Heart right ventricle (tissue), 16 donors: ENCODE results near the gene CDRT4. TPM values are rescaled to one million over a fixed set of nuclear protein-coding genes. Genes with fewer than 3 reads are reported as not detected.

ENCODE experiments used
- ATAC-seq, 8 donors: fragments of 200-7000 bp; cut with Tn5 transposase; one replicate each; pipeline ENCODE4 v1.9.1; 2020; ENCODE audit warnings: mild to moderate bottlenecking in 8 of 8, moderate library complexity in 8 of 8, moderate number of reproducible peaks in 1 of 8
- DNase-seq, 2 donors: peaks; one replicate each; pipeline ENCODE4 v3.0.0-alpha.2; 2020
- H3K27ac ChIP-seq, 10 donors: fragments of 200-600 bp; sonication (generic) in 2 of 10; one replicate each; pipeline versions ENCODE4 v1.5.0 to v1.8.0; 2020 to 2022; ENCODE audit warnings: mild to moderate bottlenecking in 3 of 10
- H3K27me3 ChIP-seq, 7 donors: fragments of 200-600 bp; one replicate each; pipeline ENCODE4 v1.8.0; 2021 to 2022; ENCODE audit warnings: mild to moderate bottlenecking in 2 of 7
- H3K36me3 ChIP-seq, 9 donors: fragments of 200-600 bp; sonication (generic) in 1 of 9; one replicate each; pipeline versions ENCODE4 v1.5.0 to v1.8.0; 2020 to 2022; ENCODE audit warnings: mild to moderate bottlenecking in 2 of 9
- H3K4me1 ChIP-seq, 9 donors: fragments of 200-600 bp; sonication (generic) in 1 of 9; one replicate each; pipeline versions ENCODE4 v1.5.0 to v1.8.0; 2020 to 2022; ENCODE audit warnings: mild to moderate bottlenecking in 4 of 9
- H3K4me3 ChIP-seq, 10 donors: fragments of 200-600 bp; sonication (generic) in 2 of 10; one replicate each; pipeline versions ENCODE4 v1.5.0 to v1.8.0; 2020 to 2022; ENCODE audit warnings: mild to moderate bottlenecking in 7 of 10, moderate library complexity in 2 of 10
- H3K9me3 ChIP-seq, 11 donors: fragments of 200-600 bp in 10 of 11; sonication (generic) in 2 of 11; one replicate each; pipeline versions ENCODE4 v1.5.0 to v1.8.0; 2013 to 2022; ENCODE audit warnings: mild to moderate bottlenecking in 2 of 11, control low read depth in 1 of 11, moderate library complexity in 1 of 11
- CTCF ChIP-seq, 9 donors: fragments of 200-600 bp; sonication (generic) in 2 of 9; IDR thresholded peaks; one replicate each; pipeline versions ENCODE4 v1.5.0 to v1.8.0; 2021 to 2022; ENCODE audit warnings: antibody characterized with exemption in 9 of 9, mild to moderate bottlenecking in 5 of 9, moderate library complexity in 1 of 9
- WGBS, 2 donors: extraction: QIAGEN DNeasy Blood & Tissue Kit; methylation state at CpG; one replicate each; pipeline ENCODE4 v1.1.7; 2013; ENCODE audit warnings: inconsistent platforms in 1 of 2; 5-methylcytosine and 5-hydroxymethylcytosine counted together
- intact Hi-C, 10 donors: fragments of 100-400 bp; cut with DNase I; formaldehyde crosslinking; loops; one replicate each; pipeline versions ENCODE4 v1.11.1 to v1.14.2; 2022
- polyA plus RNA-seq, 2 donors: library from polyadenylated mRNA; stranded (reverse); fragments of 200-250 nt; gene quantifications; one replicate each; pipeline ENCODE4 v1.2.3, GENCODE V29; 2013
- total RNA-seq, 10 donors: library from RNA; stranded (reverse); fragmentation: NEBNext Ultra II Directional in 3 of 10; extraction: Animal tissue kit (Norgen Biotek cat#: 25700) in 3 of 10; gene quantifications; one replicate each; pipeline versions ENCODE4 v1.2.1 to v1.2.4, GENCODE V29; 2021 to 2023
- donor health status: Arrhythmogenic right ventricular cardiomyopathy.
- donor health status: ischemic (EF 13 %, LVEDD 7.1; RV severe dilation, severe dysfunction).
- donor health status: healthy with polysubstance abuse.
- donor health status: DM: no; HTN: yes; CAD: no.
- donor health status: DM: no; HTN: no; CAD: no.
- donor health status: ischemic (EF 25% LVEDD 6.9; RV normal size, moderate dysfunction).
- donor health status: ischemic (EF 25% LVEDD 5.7; RV mildly dilated, moderate dysfunction).
- donor health status: healthy.
- donor health status: DM: yes; HTN: yes; CAD: no.
- donor health status: Ischemic cardiomyopathy.
- donor health status: ischemic (EF 35%, LVEDD 5.7; RV mildly dilated, moderate dysfunction).
- donor health status: nonischemic (EF 11% LVEDD 7.7; RV severe dilation, severe dysfunction).
- donor health status: DM: yes; HTN: yes; CAD: no.
- donor health status: PGD.
- donor health status: ischemic (EF 29% LVEDD 5.4; RV normal size, mild dysfunction).
- donor health status: nonischemic (EF 23%, LVEDD 6.1; RV moderate dilation, normal function).

The CDRT4 gene
- total and polyA plus RNA-seq, 12 donors: 0.45 to 4.2 (median 0.92) TPM; not detected in 2

- Histone ChIP-seq H3K4me1 (peaks cover 4 to 43% (median 27%) of the 10 kb centered on the region in 9 donors), H3K9me3 (peaks cover 0 to 10% (median 5%) of the 10 kb centered on the region in 11 donors), H3K27ac (no peak overlapping the region), H3K4me3 (no peak overlapping the region), H3K36me3 (peaks cover 0 to 5% (median 0%) of the 10 kb centered on the region in 9 donors), H3K27me3 (no peaks in the 10 kb centered on the region)
- TF ChIP-seq CTCF (IDR thresholded peaks at IDR 0.05): no peak
- WGBS, 2 donors: 70 to 82% methylated on average over 3 of the region's 3 CpGs
- DNase-seq (no peak), ATAC-seq (no peak)
- intact Hi-C loops: loop anchor here in 1 of 10 donors (10.0 kb wide), 1 partner anchor 109 kb away; the partner anchor contains the start of gene TEKT3
These were observed 13.6 kb downstream of the CDRT4 start for GRCh38 chr17:15453782-15454181.

GRCh38 chr17:15453246-15453645, 14.2 kb downstream of the CDRT4 start:
- 86 to 87% methylated on average over 4 of the region's 4 CpGs for WGBS, 2 donors
- no peak for TF ChIP-seq CTCF (IDR thresholded peaks at IDR 0.05)
- Histone ChIP-seq H3K4me1 (peaks cover 3 to 43% (median 29%) of the 10 kb centered on the region in 9 donors), H3K27ac (peak overlapping the region in 1 of 10 donors; percentile 2), H3K27me3 (no peaks in the 10 kb centered on the region), H3K4me3 (no peak overlapping the region), H3K36me3 (peaks cover 0 to 5% (median 0%) of the 10 kb centered on the region in 9 donors), H3K9me3 (peaks cover 0 to 10% (median 5%) of the 10 kb centered on the region in 11 donors)
- no peak for ATAC-seq
- intact Hi-C loops: loop anchor here in 1 of 10 donors (10.0 kb wide), 1 partner anchor 108 kb away; the partner anchor contains the start of gene TEKT3
- no peak for DNase-seq

GRCh38 chr17:15452746-15453145, 14.7 kb downstream of the CDRT4 start:
- no peak for TF ChIP-seq CTCF (IDR thresholded peaks at IDR 0.05)
- 48 to 53% methylated on average over 1 of the region's 1 CpG for WGBS, 2 donors
- H3K4me3 ChIP-seq: no peak overlapping the region

GRCh38 chr17:15451680-15452079, 15.7 kb downstream of the CDRT4 start:
- Histone ChIP-seq H3K36me3 (peaks cover 0 to 5% (median 0%) of the 10 kb centered on the region in 9 donors), H3K4me3 (no peak overlapping the region), H3K9me3 (peaks cover 0 to 10% (median 5%) of the 10 kb centered on the region in 11 donors), H3K4me1 (peaks cover 0 to 40% (median 25%) of the 10 kb centered on the region in 9 donors), H3K27me3 (no peaks in the 10 kb centered on the region), H3K27ac (no peak overlapping the region)
- no peak for TF ChIP-seq CTCF (IDR thresholded peaks at IDR 0.05)
- no peak for DNase-seq
- intact Hi-C loops: loop anchor here in 1 of 10 donors (10.0 kb wide), 1 partner anchor 107 kb away; the partner anchor contains the start of gene TEKT3
- peak in 1 of 8 donors; percentile 19 for ATAC-seq
- 73 to 88% methylated on average over 3 of the region's 3 CpGs for WGBS, 2 donors

More at GRCh38 chr17:15452746-15453145, 14.7 kb downstream of the CDRT4 start:
- no peak for ATAC-seq
- intact Hi-C loops: loop anchor here in 1 of 10 donors (10.0 kb wide), 1 partner anchor 108 kb away; the partner anchor contains the start of gene TEKT3
- Histone ChIP-seq H3K27ac (peak overlapping the region in 1 of 10 donors; percentile 2), H3K9me3 (peaks cover 0 to 10% (median 5%) of the 10 kb centered on the region in 11 donors), H3K36me3 (peaks cover 0 to 5% (median 0%) of the 10 kb centered on the region in 9 donors), H3K27me3 (no peaks in the 10 kb centered on the region), H3K4me1 (peaks cover 0 to 43% (median 29%) of the 10 kb centered on the region in 9 donors)
- DNase-seq: no peak
